ENCODE measurements around the gene UTP20.
"Not testable (repeated sequence)": the region's sequence is repeated elsewhere in the genome, so short reads cannot be mapped to it uniquely, and the experiment has no call there.

The UTP20 gene

DNA sequence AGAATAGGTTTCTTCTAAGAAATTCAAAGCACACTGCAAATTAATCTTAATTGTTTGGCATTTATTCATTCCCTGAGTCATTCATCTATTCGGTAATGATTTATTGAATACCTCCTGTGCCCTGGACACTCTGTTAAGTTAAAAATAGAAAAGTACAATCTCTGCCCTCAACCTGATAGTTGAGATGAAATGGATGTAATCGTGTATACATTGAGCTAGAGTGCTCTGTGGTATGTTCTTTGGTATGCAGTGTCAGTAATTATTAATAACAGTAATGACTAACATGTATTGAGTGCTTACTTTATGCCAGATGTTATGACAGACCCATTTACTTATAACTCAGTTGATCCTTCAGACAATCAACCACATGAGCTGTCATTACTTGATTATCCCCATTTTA lies 47.6 kb downstream of the UTP20 start:
- no peak for DNase-seq (ENCODE audit: low read depth)

DNA sequence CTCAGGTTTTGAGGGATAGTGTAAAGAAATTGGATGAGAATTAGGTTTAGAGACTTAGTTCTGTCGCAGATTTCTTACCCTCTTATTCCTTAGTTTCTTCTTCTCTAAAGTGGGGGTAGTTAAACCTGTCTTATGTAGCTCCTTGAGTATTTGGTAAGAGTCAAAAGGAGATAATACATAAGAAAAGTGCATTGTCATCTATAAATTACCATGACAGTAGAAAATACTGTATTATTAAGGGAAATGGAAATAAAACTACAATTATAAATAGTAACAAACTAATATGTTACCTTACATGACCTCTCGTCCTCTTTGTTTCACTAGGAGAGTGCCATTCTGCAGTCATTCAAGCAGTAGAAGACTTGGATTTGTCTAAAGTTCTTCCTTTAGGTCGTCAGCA lies 49.0 kb downstream of the UTP20 start:
- DNase-seq (ENCODE audit: low read depth): no peak

DNA sequence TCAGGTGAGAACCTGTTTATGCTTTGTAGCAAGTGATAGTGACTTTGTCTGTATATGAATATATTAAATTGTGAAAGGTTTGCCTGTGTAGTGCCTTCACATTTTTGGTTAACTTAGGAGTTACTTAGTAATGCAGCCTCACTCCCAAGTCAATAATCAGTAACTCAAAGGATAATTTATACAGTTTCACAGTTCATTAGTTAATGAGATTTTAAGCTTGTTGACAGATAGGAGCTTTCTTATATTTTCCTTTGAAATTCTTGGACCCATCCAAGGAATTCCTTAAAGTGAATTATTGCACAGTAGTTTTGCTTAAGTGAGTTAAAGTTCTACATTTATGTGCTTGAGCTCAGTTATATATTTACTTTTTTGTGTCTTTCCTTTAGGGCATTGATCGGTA lies 50.7 kb downstream of the UTP20 start:
- no peak for DNase-seq (ENCODE audit: low read depth)

DNA sequence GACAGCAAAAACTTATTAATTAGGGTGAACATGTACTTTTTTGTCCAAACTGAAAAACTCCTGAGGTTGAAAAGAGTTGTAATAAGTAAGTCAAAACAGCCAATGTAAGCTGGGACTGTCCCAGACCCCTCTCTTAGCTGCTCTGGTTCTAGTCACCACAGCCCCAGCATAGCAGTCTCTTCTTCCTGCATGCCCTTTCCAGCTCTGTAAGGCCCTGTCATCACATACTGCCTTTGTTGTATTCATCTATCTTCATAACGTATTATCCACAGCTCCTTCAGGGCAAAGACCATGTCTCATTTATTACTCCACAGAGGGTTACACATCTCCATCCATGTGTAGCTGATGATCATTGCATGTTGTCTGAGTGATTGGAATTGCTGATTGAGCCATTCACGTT lies 56.5 kb downstream of the UTP20 start:
- DNase-seq (ENCODE audit: low read depth): no peak

DNA sequence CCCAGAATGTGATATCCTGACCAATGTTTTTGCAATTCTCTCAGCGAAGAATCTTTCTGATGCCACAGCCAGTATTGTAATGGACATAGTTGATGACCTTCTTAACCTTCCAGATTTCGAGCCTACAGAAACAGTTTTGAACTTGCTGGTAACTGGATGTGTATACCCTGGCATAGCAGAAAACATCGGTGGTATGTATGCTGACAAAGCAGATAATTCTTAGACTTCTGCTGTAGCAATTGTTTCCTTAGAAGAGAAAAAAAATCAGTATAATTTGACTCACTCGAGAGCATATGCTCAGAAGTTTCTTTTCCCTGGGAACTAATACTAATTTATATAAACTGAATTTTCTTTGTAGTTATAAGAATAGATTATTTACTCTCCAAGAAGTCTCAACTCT lies 58.2 kb downstream of the UTP20 start:
- DNase-seq (ENCODE audit: low read depth): no peak

DNA sequence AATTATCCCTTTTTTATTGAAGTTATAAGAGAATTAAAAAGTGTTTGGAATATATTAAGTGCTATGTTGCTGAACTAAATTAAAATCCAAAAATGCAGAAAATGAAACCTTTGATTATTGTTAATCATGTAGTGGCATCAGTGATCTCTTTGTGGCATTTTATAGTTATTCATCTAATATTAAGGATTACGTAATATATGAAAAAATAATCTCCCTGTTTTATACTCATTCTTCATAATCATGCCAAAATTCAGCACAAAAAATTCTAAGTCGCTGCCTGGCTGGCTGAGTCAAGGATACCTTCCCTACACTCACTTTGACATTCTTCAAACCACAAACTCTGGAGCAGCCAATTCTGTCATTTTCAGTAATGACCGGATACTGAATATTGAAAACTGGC lies 64.0 kb downstream of the UTP20 start:
- no peak for DNase-seq (ENCODE audit: low read depth)

DNA sequence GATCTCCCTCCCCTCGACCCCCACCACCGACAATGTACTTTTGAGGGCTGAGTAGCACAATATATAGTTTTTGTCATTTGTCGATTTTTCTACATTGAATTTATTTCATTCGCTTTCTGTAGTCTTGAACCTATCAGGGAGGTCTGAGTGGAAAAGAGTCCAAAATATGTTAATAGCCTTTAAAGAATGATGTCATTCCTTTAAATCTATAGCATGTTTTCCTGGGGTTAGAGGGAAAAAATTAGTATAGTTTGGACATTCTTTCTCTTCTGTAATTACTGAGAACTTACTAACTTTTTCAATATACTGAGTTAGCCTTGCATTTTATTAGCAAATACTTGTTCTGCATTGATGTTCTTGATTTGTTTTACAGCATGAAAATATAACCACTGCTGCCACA lies 71.8 kb downstream of the UTP20 start:
- DNase-seq (ENCODE audit: low read depth): no peak

DNA sequence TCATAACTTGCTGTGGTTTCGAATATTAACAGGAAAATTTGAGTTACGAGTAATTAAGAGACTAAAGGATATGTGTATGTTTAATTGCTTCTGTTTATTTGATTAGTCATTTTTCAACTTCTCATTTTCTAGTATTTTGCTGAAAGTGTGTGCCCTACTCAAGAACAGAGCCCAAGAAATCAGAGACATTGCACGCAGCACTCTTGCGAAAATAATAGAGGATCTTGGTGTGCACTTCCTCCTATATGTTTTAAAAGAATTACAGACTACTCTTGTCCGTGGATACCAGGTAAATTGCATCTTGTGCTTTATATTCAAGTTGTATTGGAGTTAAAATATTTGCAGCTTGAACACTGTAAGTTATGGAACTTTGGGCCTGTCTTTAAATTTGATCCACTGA lies 76.9 kb downstream of the UTP20 start:
- no peak for DNase-seq (ENCODE audit: low read depth)

DNA sequence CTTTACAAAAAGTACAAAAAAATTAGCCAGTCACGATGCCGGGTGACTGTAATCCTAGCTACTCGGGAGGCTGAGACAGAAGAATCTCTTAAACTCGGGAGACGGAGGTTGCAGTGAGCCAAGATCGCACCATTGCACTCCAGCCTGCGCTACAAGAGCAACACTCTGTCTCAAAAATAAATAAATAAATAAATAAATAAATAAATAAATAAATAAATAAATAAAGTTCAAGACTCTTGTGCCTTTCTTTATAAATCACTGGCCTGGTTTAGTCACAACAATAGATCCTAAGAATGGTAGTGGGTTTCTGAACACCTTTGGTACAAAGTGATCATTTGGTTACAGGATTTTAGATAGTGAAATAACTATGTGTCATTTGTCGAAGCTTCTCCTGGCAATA lies 81.5 kb downstream of the UTP20 start:
- no peak for DNase-seq (ENCODE audit: low read depth)

DNA sequence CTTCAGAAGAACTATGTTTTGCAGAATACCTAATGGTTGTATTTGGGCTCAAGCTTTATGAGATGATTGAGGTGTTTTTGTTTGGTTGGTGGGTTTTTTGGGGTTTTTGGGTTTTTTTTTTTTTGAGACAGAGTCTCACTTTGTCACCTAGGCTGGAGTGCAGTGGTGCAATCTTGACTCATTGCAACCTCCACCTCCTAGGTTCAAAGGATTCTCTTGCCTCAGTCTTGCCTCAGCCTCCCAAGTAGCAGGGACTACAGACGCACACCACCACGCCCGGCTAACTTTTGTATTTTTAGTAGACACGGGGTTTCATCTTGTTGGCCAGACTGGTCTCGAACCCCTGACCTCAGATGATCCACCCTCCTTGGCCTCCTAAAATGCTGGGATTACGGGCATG lies 88.1 kb downstream of the UTP20 start:
- DNase-seq (ENCODE audit: low read depth): no peak

DNA sequence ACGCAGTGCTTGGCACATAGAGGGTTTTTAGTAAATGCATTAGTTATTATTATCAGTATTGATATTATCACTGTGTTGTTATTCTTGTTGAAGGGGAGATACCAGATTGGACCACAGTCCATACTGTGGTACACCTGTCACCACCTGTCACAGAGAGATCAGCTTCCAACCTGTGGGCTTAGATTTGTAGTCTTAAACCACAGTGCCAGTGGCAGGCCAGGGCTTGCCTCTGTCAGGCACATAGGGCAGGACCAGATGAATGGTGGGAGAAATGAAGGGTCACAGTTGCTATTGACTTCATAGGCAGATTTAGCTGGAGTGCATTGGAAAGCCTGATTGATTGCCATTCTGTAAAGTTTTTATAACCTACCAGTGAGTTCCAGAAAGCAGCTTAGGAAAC lies 92.5 kb downstream of the UTP20 start:
- DNase-seq (ENCODE audit: low read depth): no peak

DNA sequence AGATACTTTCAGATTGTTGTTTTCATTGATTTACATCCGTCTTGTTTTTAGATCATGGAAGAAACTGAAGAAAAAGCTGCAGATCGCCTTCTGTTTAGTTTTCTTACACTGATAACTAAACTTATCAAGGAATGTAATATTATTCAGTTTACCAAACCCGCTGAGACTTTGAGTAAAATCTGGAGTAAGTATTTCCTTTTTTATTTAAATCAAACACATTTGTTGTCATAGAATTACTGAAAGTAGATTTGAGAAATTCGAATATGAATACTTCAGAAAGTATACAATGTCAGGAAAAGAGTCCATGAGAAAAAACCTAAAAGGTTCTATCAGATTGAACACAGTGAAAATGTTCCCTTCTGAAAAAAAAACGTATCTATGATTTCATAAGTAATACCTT lies 95.7 kb downstream of the UTP20 start:
- no peak for DNase-seq (ENCODE audit: low read depth)

DNA sequence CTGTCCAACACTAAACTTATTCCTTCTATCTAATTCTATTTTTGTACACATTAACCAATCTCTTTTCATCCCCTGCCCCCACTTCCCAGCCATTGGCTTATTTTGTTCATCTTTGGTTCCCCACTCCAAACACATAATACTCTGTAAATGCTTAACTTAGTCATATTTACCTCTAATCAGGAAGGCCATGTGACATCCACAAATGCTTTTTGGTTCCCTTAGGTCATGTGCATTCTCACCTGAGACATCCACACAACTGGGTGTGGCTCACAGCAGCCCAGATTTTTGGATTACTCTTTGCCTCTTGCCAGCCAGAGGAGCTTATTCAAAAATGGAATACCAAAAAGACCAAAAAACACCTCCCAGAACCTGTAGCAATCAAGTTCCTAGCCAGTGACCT lies 99.2 kb downstream of the UTP20 start:
- no peak for DNase-seq (ENCODE audit: low read depth)

DNA sequence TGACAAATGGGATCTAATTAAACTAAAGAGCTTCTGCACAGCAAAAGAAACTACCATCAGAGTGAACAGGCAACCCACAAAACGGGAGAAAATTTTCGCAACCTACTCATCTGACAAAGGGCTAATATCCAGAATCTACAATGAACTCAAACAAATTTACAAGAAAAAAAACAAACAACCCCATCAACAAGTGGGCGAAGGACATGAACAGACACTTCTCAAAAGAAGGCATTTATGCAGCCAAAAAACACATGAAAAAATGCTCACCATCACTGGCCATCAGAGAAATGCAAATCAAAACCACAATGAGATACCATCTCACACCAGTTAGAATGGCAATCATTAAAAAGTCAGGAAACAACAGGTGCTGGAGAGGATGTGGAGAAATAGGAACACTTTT lies 111.3 kb downstream of the UTP20 start:
- DNase-seq (ENCODE audit: low read depth): not testable (repeated sequence)

DNA sequence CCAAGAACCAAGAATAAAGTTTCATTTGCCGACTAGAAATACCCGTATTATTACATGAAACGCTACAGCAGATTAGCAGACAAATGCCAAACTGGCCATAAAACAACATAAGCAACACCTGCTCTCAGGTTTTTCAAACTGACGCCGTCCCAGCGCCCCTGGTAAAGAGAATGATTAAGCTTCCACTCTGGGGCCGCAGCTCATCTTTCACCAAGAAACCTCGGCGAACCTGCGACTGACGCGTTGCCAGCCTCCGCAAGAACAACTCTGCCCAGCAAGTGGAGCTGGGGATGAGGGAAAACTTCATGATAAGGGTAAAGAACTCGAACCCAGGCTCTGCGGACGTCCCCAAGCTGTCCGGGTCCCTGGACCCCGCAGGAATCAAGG lies 127.1 kb downstream of the UTP20 start:
- DNase-seq (ENCODE audit: low read depth): no peak

DNA sequence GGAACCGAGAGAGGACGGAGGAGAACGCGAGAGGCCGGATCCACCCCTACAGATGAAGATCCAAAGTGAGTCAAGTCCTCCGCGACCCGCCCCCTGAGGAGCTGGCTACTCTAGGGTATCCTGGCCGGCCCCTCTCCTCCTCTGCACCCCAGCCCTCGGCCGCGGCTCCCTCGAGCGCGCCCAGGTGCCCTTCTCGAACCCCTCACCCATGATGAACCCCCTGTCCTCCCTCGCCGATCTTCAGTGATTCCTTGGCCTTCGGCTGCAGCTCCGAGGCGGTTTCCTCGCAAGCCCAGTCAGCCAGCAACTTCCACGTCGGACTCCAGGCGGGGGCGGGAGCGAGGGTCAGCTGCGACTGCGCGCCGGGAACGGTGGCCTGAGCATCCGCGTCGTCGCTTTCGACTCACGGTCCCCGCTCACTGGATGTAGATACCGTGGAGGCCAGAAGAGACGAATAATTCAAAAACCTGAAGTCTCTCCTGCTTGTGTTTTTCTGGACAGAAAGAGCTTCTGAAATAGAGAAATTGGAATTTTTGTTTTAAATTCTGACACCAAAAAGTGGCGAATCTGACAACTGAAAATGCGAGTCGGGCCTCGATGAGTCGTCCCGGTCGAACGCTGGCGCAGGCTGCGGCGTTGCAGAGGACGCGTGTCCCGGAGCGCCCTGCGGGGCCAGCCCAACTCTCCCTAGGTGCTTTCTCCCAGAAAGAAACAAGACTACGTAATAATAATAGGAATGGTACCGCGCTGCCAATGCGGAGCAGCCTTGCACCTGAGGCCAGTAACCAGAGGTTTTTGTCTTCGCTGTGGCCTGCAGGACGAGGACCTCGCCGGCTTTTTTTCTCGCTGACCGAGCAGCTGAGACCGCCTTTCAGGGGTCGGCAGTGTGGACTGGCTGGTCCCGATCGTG lies 127.8 kb downstream of the UTP20 start, which contains the start of gene ARL1:
ARL1 (minus strand) TSS at position 337 of the 910 bp plus-strand sequence; CDS start at position 210, 127 bp downstream.
- DNase-seq (ENCODE audit: low read depth): peak; percentile 75

DNA sequence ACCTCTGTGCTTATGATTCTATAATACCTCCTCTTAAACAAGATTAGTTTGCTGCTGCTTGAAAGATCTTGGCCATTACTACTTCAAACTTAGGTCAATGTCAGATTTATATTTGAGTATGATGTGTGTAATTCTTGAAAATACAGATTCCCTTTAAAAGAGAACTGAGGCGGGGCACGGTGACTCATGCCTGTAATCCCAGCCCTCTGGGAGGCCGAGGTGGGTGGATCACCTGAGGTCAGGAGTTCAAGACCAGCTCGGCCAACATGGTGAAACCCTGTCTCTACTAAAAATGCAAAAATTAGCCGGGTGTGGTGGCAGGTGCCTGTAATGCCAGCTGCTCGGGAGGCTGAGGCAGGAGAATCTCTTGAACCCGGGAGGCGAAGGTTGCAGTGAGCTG lies 130.3 kb downstream of the UTP20 start:
- not testable (repeated sequence) for DNase-seq (ENCODE audit: low read depth)

DNA sequence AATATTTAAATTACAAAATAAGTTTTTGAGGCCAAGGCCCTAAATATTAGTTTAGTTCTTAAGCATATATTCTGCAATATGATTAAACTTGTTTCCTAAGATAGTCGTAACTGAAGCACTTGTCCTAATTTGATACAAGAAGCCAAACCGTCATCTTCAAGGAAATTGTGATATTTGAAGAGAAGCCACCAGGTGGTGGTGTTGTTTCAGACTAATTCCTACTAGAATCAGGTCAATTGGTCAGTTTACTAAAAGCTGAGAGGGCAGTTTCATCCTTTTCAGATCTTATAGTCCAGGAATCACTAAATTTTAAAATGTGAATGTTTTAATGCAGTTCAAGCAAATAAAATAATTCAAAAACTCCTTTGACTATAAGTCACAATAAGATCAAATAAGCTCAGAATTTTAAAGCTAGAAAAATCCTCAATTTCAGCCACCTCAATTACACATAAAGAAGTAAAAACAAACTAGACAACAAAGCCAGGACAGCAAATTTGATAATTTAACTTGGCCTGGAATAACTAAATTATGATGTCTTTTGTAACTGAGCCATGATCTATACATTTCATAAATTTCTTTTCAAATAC lies 134.7 kb downstream of the UTP20 start:
- DNase-seq (ENCODE audit: low read depth): no peak

DNA sequence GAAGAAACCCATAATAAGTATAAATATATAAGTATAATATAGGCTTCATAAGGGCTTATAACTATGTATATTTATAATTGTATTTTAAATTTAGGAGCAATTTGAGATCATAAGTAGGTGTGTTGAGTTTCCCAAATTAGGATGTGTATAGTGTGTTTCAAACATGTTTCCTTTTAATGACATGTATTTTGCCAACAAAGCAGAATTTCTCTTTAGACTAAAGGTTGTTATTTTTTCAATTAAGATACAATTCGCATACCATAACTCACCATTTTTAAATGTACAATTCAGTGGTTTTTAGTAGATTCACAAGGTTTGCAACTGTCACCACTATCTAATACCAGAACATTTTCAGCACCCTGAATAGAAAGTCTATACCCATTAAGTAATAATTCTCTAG lies 135.3 kb downstream of the UTP20 start:
- no peak for DNase-seq (ENCODE audit: low read depth)

DNA sequence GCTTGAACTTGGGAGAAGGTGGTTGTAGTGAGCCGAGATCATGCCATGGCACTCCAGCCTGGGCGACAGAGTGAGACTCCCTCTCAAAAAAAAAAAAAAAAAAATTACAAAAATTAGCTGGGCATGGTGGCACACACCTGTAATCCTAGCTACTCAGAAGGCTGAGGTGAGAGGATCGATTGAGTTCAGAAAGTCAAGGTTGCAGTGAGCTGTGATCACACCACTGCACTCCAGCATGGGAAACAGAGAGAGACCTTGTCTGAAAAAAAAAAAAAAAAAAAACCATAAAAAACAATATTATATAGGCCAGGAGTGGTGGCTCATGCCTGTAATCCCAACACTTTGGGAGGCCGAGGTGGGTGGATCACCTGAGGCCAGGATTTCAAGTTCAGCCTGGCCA lies 142.2 kb downstream of the UTP20 start:
- not testable (repeated sequence) for DNase-seq (ENCODE audit: low read depth)

DNA sequence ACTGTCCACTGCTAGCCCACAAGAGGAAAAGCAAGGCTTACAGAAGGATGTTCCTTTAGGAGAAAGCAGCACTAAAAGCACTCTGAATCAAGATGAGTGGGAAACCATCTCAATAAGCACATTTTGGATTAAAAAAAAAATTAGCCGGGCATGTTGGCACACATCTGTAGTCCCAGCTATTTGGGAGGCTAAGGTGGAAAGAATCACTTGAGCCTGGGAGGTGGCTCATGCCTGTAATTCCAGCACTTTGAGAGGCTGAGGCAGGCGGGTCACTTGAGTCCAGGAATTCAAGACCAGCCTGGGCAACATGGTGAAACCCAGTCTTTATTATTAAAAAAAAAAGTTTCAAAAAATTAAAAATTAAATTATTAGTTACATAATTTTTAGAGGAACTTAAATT lies 144.7 kb downstream of the UTP20 start:
- DNase-seq (ENCODE audit: low read depth): no peak

DNA sequence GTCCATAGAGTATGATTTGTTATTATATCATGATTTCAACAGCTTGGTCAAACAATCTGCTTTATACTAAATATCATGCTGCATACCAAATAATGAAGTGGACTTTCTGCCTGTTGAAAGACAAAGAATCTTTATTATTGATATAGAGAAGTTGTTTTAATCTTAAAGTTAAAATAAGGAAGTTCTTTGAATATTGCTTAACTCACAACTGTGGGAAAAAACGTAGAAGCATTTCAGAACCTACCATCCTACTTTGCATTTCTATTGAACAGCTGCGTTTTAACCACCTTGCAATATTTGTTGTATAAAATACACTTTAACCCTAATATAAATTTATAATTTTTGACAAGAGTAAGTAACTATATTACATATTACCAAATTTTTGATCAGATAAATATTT lies 150.6 kb downstream of the UTP20 start:
- DNase-seq (ENCODE audit: low read depth): no peak

DNA sequence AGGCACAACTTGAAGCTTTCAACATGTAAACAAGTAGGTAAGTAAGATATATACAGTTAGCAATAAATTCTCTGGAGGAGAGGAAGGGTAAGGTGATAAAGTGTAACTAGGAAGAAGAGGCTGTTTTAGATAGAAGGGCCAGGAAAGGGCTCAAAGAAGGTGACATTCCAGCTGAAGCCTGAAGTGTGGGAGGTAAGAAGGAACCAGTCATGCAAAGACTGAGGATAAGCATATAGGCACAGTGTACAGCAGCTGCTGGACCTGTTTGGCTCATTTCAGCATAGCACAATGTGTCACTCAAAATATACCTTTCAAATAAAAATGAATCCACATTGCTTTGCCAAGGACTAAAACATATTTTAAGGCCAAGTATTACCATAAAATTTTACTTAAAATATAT lies 156.2 kb downstream of the UTP20 start:
- DNase-seq (ENCODE audit: low read depth): no peak

All from stimulated activated CD8-positive, alpha-beta memory T cell treated with anti-CD3 and anti-CD28 coated beads, Interleukin-4, amount 100 ng/mL, for 24 hours (primary cell).